SK-N-SH (cell line): ENCODE measurements around the gene APH1A. TPM values are rescaled to one million over a fixed set of nuclear protein-coding genes. Genes with fewer than 3 reads are reported as not detected.

Experiments
- CTCF ChIA-PET: fragments of 300-600, 350-600 bp; formaldehyde crosslinking; extraction: SDS; loops from one replicate; lab custom pipeline; 2021; lab: Yijun Ruan, JAX
- POLR2A ChIA-PET: fragments of 350-600 bp; sonication (Branson Sonifier 250); formaldehyde crosslinking; extraction: SDS; loops from one replicate; lab custom pipeline; 2020; ENCODE audit warnings: antibody characterized with exemption, inconsistent platforms; lab: Yijun Ruan, JAX
- DNase-seq: peaks from one replicate; pipeline ENCODE4 v3.0.0; 2012
- H2AFZ ChIP-seq: fragments of 200-600 bp; sonication (generic); 2 replicates; pipeline ENCODE4 v1.8.1; 2016; ENCODE audit warnings: antibody characterized with exemption, mild to moderate bottlenecking, low read depth
- H3F3A ChIP-seq: fragments of 200-600 bp; sonication (generic); replicated peaks from 2 replicates; pipeline ENCODE3; 2016; ENCODE audit warnings: antibody characterized with exemption, mild to moderate bottlenecking; ENCODE audit not compliant: insufficient read depth
- H3K27ac ChIP-seq, 2 experiments: fragments of 200-500 bp in 1 of 2; fragments of 200-600 bp in 1 of 2; sonication (Bioruptor generic) in 1 of 2; sonication (generic), shearing (Covaris generic) in 1 of 2; 2 replicates each; pipeline versions ENCODE4 v1.5.1 to v1.6.1; 2014 to 2016; ENCODE audit warnings: low read depth in 2 of 2, inconsistent platforms in 1 of 2, low read length in 1 of 2, mild to moderate bottlenecking in 1 of 2, mixed read lengths in 1 of 2
- H3K27me3 ChIP-seq: fragments of 200-600 bp; sonication (generic), shearing (Covaris generic); 2 replicates; pipeline ENCODE4 v1.6.1; 2016; ENCODE audit warnings: mixed run types; ENCODE audit not compliant: insufficient read depth
- H3K36me3 ChIP-seq, 2 experiments: fragments of 200-500 bp in 1 of 2; fragments of 200-600 bp in 1 of 2; sonication (Bioruptor generic) in 1 of 2; sonication (generic) in 1 of 2; replicated peaks in 1 of 2; 2 replicates each; pipeline versions ENCODE3 to v1.5.1; 2014 to 2016; ENCODE audit warnings: low read length in 1 of 2, mild to moderate bottlenecking in 1 of 2; ENCODE audit not compliant: insufficient read depth in 2 of 2, control insufficient read depth in 1 of 2
- H3K4me1 ChIP-seq, 2 experiments: fragments of 200-500 bp in 1 of 2; fragments of 200-600 bp in 1 of 2; sonication (Bioruptor generic) in 1 of 2; sonication (generic), shearing (Covaris generic) in 1 of 2; 2 replicates each; pipeline versions ENCODE4 v1.5.1 to v1.6.1; 2014 to 2016; ENCODE audit warnings: low read depth in 1 of 2, low read length in 1 of 2, mixed run types in 1 of 2; ENCODE audit not compliant: insufficient read depth in 2 of 2, control insufficient read depth in 1 of 2
- H3K4me2 ChIP-seq: fragments of 200-600 bp; sonication (generic), shearing (Covaris generic); 2 replicates; pipeline ENCODE4 v1.6.1; 2017; ENCODE audit warnings: mixed run types
- H3K4me3 ChIP-seq, 2 experiments: fragments of 200-500 bp in 1 of 2; fragments of 200-600 bp in 1 of 2; sonication (Bioruptor generic) in 1 of 2; sonication (generic), shearing (Covaris generic) in 1 of 2; 2 replicates each; pipeline versions ENCODE4 v1.5.1 to v1.8.1; 2014 to 2016; ENCODE audit warnings: low read depth in 2 of 2, inconsistent platforms in 1 of 2, low read length in 1 of 2, mild to moderate bottlenecking in 1 of 2, mixed read lengths in 1 of 2, moderate library complexity in 1 of 2
- H3K79me2 ChIP-seq: fragments of 200-600 bp; sonication (generic); 2 replicates; pipeline ENCODE4 v1.8.1; 2017; ENCODE audit warnings: mild to moderate bottlenecking; ENCODE audit not compliant: insufficient read depth
- H3K9ac ChIP-seq: fragments of 200-600 bp; sonication (generic); 2 replicates; pipeline ENCODE4 v1.6.1; 2017; ENCODE audit warnings: mixed run types
- H3K9me2 ChIP-seq: fragments of 200-600 bp; sonication (generic); 2 replicates; pipeline ENCODE4 v1.6.1; 2017; ENCODE audit warnings: mixed run types
- H3K9me3 ChIP-seq: fragments of 200-600 bp; sonication (generic); 2 replicates; pipeline ENCODE4 v1.6.1; 2017; ENCODE audit warnings: mixed run types, mild to moderate bottlenecking, moderate library complexity
- H4K20me1 ChIP-seq: fragments of 200-600 bp; sonication (generic); 2 replicates; pipeline ENCODE4 v1.6.1; 2017; ENCODE audit warnings: mild to moderate bottlenecking, mixed run types; ENCODE audit not compliant: insufficient read depth
- CHD2 ChIP-seq: fragments of 150-350 bp; IDR thresholded peaks from 2 replicates; pipeline ENCODE4 v1.6.1; 2018; ENCODE audit warnings: low read length; ENCODE audit not compliant: partially characterized antibody
- EP300 ChIP-seq, 2 experiments: IDR thresholded peaks; 2 replicates each; pipeline versions ENCODE4 v1.4.0 to v1.6.1; 2012; ENCODE audit warnings: borderline replicate concordance in 1 of 2, low read depth in 1 of 2, low read length in 1 of 2
- EZH2phosphoT487 ChIP-seq: fragments of 200-600 bp; sonication (generic); IDR thresholded peaks from 2 replicates; pipeline ENCODE4 v1.6.1; 2017; ENCODE audit warnings: low read depth, mixed run types, mild to moderate bottlenecking, antibody characterized with exemption, moderate library complexity, borderline replicate concordance
- FOSL2 ChIP-seq: IDR thresholded peaks from 2 replicates; pipeline ENCODE4 v1.4.0; 2012; ENCODE audit warnings: low read depth, mild to moderate bottlenecking, moderate library complexity, borderline replicate concordance
- FOXM1 ChIP-seq: IDR thresholded peaks from 2 replicates; pipeline ENCODE4 v1.4.0; 2012; ENCODE audit warnings: low read depth, mild to moderate bottlenecking
- GABPA ChIP-seq: IDR thresholded peaks from 2 replicates; pipeline ENCODE4 v1.4.0; 2012; ENCODE audit warnings: low read depth, mild to moderate bottlenecking
- IRF3 ChIP-seq: fragments of 150-350 bp; IDR thresholded peaks from 2 replicates; pipeline ENCODE4 v1.6.1; 2016; ENCODE audit warnings: mild to moderate bottlenecking, low read depth, low read length
- MAX ChIP-seq: IDR thresholded peaks from 2 replicates; pipeline ENCODE4 v1.4.0; 2012; ENCODE audit warnings: low read depth
- MEF2A ChIP-seq: IDR thresholded peaks from 2 replicates; pipeline ENCODE4 v1.4.0; 2012; ENCODE audit warnings: low read depth, borderline replicate concordance
- NFIC ChIP-seq: IDR thresholded peaks from 2 replicates; pipeline ENCODE4 v1.4.0; 2012; ENCODE audit warnings: borderline replicate concordance
- NRF1 ChIP-seq: IDR thresholded peaks from 2 replicates; pipeline ENCODE4 v1.6.1; 2012; ENCODE audit warnings: low read depth, mild to moderate bottlenecking, low read length
- POLR2AphosphoS5 ChIP-seq: IDR thresholded peaks from 2 replicates; pipeline ENCODE4 v1.6.1; 2012; ENCODE audit warnings: low read depth, low read length
- REST ChIP-seq: IDR thresholded peaks from 2 replicates; pipeline ENCODE4 v1.6.1; 2012; ENCODE audit warnings: mild to moderate bottlenecking, low read depth, low read length, moderate library complexity
- RFX5 ChIP-seq: IDR thresholded peaks from 2 replicates; pipeline ENCODE4 v1.6.1; 2012; ENCODE audit warnings: mild to moderate bottlenecking, improper control_type of control experiment, low read length
- TAF1 ChIP-seq: IDR thresholded peaks from 2 replicates; pipeline ENCODE4 v1.6.1; 2012; ENCODE audit warnings: low read depth, mild to moderate bottlenecking, low read length, moderate library complexity, borderline replicate concordance
- TEAD4 ChIP-seq: IDR thresholded peaks from 2 replicates; pipeline ENCODE4 v1.4.0; 2012; ENCODE audit warnings: mild to moderate bottlenecking, borderline replicate concordance; ENCODE audit not compliant: insufficient read depth
- USF2 ChIP-seq: fragments of 150-350 bp; IDR thresholded peaks from 2 replicates; pipeline ENCODE4 v1.6.1; 2017; ENCODE audit warnings: antibody characterized with exemption, low read length, low read depth, borderline replicate concordance
- ZBTB33 ChIP-seq: IDR thresholded peaks from 2 replicates; pipeline ENCODE4 v1.4.0; 2012; ENCODE audit warnings: low read depth, borderline replicate concordance
- WGBS: methylation state at CpG from one replicate; pipeline ENCODE4 v1.1.6; 2017; ENCODE audit warnings: low lambda C conversion rate; 5-methylcytosine and 5-hydroxymethylcytosine counted together
- polyA plus RNA-seq, 3 experiments: library from polyadenylated mRNA; depleted of rRNA; stranded (reverse); fragments of >200 nt; gene quantifications; 2 replicates each; pipeline ENCODE4 v1.2.3, GENCODE V29; 2012

Gene APH1A
- polyA plus RNA-seq, 1 of the 3 experiments (the other 2 are of a cell fraction), result 175 TPM

- Histone ChIP-seq H3K36me3 (peaks cover 26 to 29% of the 10 kb centered on the region in 2 experiments), H3K4me2 (no peak overlapping the region), H3K79me2 (peaks cover 24% of the 10 kb centered on the region), H3K4me3 (no peak overlapping the region), H3K4me1 (peaks cover 6 to 22% of the 10 kb centered on the region in 2 experiments; a peak in 2 of 4 replicates), H3K9me3 (no peaks in the 10 kb centered on the region), H3K9me2 (no peaks in the 10 kb centered on the region), H3F3A (peaks cover 4% of the 10 kb centered on the region), H3K27me3 (no peaks in the 10 kb centered on the region), H3K27ac (no peak overlapping the region), H4K20me1 (no peaks in the 10 kb centered on the region), H3K9ac (no peak overlapping the region), H2AFZ (no peak overlapping the region)
- ChIA-PET POLR2A (no interaction called here), CTCF (interaction anchor here (0.6 to 3.3 kb wide), 5 partner anchors 7 to 100 kb away, joined by 3 to 15 read pairs (median 3); partner anchors contain the start of gene RPRD2)
- 64% methylated on average over 6 of the region's 6 CpGs for WGBS
- TF ChIP-seq MEF2A, result no peak
- TF ChIP-seq FOXM1, result no peak
- TF ChIP-seq FOSL2, result no peak
- no peak for TF ChIP-seq USF2
- no peak for TF ChIP-seq CHD2
- TF ChIP-seq ZBTB33, result no peak
- TF ChIP-seq RFX5, result no peak
- TF ChIP-seq POLR2AphosphoS5, result no peak
- TF ChIP-seq MAX, result no peak
- no peak for TF ChIP-seq NRF1
- no peak for TF ChIP-seq TEAD4
- no peak for TF ChIP-seq EZH2phosphoT487
- TF ChIP-seq NFIC, result no peak
- no peak for TF ChIP-seq REST
- no peak for TF ChIP-seq GABPA
- TF ChIP-seq IRF3, result no peak
- no peak for TF ChIP-seq EP300 (IDR thresholded peaks at IDR 0.05; ENCODE audit: borderline replicate concordance in 1 of 2, low read depth in 1 of 2, low read length in 1 of 2)
- TF ChIP-seq TAF1, result no peak
- no peak for DNase-seq
Observed at GRCh38 chr1:150263549-150263948, 5.3 kb downstream of the APH1A start.
